HG03097 (cell line): ENCODE data around the gene ACACB.

Experiments
- ATAC-seq: cut with Tn5 transposase; IDR thresholded peaks from one replicate; pipeline ENCODE4 v1.9.1; 2021; ENCODE audit not compliant: unreplicated experiment, low FRiP score

ACACB gene

DNA sequence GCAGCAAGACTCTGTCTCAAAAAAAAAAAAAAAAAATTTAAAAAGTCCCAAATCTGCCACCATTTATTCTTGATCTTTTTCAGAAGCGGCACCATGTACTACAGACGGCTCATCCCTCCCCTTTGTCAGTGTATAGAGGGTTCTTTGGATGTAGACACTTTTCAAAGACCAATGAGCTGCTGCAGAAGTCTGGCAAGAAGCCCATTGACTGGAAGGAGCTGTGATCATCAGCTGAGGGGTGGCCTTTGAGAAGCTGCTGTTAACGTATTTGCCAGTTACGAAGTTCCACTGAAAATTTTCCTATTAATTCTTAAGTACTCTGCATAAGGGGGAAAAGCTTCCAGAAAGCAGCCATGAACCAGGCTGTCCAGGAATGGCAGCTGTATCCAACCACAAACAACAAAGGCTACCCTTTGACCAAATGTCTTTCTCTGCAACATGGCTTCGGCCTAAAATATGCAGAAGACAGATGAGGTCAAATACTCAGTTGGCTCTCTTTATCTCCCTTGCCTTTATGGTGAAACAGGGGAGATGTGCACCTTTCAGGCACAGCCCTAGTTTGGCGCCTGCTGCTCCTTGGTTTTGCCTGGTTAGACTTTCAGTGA, 6.5 kb upstream of the ACACB start:
- ATAC-seq: no peak

DNA sequence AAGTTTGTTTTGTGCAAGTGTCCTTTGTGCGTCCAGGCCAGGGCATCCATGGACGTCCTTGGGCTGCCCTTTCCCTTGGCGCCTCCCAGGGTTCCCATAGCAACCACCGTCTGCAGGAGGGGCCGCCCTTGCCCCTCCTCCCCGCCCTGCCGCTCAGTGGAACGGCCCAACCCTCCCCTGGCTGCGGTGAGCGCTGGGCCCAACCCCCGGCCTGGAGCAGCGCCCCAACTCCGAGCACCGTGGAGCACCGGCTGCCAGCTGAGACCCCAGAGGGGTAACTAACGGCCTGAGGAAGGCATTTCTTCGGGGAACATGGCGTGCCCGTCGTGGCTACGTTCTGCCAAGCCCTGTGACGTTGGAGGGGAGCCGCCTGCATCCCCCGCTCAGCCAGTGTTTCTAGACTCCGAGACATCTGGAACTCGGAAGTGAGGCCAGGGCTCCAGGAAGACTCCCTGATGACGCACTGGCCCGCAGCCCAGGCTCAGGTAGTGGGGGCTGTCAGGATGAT, 5.3 kb upstream of the ACACB start:
- ATAC-seq: no peak

DNA sequence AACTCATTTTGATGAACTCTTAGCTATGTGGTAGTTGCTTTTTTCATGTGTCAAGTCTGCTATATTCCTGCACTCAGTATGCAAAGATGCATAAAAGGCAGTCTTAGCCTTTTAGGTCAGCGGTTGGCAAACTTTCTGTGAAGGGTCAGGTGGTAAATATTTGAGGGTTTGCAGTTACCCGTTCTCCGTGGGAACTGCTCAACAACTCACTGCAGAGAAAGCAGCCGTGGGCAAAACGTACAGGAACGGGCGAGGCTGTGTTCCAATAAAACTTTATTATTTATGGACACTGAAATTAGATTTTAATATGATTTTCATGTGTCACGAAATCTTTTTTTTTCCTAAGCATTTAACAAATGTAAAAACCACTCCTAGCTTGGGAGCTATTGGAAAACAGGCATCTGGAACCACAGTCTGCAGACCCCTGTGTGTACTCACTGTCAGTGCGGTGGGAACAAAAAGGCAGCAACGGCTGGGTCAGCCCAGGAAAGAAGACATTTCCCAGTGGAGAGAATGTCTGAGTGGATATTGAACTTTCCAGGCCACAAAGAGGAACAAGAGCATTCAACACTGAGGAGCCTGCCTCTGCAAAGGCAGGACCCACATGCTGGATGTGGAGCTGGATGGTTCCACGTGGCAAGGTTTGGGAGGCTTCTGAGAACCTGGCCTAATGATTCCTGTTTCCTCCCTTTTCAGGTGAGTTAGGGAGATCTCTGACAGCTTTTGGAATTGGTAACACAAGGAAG, 3.5 kb upstream of the ACACB start:
- ATAC-seq: no peak

DNA sequence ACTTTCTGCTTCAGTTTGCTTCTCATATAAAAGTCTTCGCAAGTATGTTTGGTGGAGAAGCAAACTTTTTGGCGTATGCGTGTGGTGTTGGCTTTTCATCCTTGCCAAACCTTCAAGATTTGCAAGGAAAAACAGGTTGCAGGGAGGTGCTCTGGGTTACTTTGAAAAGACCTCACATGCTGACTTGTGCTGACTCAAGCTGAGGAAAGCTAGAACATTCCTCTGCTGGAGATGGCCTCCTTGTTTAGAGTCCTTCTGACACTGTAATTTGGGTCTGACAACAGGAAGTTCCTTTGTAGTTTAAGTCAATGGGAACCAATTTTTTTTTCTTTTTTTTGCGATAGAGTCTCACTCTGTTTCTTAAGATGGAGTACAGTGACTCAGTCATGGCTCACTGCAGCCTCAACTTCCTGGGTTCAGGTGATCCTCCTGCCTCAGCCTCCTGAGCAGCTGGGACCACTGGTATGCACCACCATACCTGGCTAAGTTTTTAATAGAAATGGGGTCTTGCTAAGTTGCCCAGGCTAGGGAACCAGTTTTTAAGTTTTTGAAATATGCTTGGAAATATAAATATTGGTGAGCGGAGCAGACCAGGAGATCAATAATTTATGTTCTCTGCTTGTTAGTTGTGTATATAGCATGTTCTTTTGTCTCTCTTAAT, 2.6 kb upstream of the ACACB start:
- no peak for ATAC-seq

DNA sequence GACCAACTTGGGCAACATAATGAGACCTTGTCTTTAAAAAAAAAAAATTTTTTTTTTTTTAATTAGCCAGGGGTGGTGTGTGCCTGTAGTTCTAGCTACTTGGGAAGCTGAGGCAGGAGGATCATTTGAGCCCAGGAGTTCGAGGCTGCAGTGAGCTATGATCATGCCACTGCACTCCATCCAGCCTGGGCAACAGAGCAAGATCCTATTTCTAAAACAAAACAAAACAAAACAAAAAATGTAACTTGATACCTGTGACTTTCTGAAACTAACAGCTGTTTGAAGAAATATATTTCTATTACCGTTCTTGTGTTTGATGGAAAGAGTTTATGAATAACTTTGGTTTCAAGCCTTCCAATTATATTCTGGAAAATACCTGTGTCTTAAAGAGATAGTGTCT, 1.7 kb upstream of the ACACB start:
- no peak for ATAC-seq

DNA sequence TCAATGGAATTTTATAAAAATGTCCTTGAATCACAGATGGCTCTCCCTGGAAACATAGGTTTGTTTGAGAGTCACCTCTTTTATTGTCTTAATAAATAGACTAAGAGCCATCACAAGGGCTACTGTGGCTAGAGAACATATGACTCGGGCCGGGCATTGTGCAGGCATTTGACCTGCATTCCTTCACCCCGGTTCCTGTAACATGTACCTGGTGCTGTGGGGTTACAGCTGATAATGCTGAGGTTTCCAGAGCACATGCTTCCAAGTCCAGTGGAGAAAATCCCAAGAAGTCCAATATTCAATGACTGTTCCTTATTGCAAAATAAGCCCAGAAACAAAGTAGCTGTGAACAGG, 1.0 kb upstream of the ACACB start:
- ATAC-seq: no peak

DNA sequence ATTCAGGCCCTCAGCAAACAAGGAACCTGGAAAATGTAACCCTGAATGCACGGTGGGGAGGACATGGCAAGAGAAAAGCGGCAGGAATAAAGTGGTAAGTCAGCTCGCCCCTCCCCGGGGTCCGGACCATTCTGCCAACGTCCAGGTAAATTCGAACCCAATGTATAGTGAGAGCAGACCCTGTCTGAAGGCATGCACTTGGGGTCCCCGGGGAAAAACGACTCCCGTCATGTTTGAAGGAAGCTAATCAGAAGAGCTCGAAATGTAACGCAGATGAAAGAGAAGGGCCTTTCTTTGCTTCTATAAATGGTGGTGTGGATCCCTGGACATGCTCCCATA, 193 bp downstream of the ACACB start:
- no peak for ATAC-seq

DNA sequence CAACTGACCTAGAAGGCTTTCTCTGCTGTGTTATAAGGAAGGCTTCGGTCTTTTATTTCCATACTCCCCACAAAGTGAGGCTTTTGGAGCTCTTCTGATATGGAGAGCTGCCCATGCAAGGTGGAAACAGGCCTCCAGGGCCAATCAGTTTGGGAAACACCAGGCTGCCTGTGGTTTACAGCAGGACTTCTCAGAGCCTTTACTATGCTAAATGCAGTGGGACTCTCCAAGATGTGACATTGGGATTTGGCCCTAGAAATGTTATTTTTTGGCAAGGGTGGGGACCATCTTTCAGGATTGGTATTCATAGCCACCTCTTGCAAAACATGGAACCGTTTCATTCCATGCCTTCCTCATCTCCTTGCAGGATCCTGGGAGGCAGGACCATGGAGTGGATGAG, 3.7 kb downstream of the ACACB start:
- no peak for ATAC-seq

DNA sequence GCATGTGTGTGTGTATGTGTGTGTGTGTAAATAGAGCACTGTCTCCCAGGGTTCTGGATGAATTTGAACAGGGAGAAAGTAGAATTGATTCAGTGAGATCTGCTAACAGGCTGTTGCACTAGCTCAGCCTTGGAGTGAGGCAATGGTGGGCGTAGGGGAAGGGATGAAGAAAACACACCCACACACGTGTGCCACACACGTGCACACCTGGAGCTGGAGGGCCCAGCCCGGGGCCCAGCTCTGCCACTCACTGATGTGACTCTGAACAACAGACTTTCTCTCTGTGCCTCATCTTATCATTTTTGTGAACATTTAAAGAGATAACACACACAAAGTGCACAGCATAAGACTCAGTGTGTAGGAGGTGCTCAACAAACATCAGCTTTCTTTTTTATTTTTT, 4.2 kb downstream of the ACACB start:
- no peak for ATAC-seq

DNA sequence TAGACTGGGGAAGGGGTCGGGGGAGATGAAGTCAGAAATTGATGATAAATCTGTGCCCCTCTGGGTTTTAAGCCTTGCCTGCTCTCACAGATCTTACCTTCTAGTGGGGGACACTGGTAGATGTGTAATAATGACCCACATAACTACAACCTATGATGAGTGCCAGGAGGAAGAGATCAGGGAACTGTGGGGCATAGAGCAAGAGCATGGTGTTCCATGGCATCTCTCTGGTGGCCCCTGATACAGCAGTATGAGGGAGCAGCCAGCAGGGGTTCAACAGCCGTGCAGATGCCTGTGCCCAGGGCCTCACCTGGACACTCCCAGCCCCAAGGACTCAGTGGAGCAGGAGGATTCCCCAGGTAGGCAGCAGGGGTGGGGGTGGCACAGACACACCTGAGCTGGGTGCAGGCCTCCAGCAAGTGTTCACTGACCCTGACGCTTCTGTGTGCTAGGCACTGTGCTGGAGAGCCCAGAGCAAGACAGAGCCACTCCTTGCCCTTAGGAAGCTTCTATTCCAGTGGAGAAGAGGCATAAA, 5.0 kb downstream of the ACACB start:
- no peak for ATAC-seq

DNA sequence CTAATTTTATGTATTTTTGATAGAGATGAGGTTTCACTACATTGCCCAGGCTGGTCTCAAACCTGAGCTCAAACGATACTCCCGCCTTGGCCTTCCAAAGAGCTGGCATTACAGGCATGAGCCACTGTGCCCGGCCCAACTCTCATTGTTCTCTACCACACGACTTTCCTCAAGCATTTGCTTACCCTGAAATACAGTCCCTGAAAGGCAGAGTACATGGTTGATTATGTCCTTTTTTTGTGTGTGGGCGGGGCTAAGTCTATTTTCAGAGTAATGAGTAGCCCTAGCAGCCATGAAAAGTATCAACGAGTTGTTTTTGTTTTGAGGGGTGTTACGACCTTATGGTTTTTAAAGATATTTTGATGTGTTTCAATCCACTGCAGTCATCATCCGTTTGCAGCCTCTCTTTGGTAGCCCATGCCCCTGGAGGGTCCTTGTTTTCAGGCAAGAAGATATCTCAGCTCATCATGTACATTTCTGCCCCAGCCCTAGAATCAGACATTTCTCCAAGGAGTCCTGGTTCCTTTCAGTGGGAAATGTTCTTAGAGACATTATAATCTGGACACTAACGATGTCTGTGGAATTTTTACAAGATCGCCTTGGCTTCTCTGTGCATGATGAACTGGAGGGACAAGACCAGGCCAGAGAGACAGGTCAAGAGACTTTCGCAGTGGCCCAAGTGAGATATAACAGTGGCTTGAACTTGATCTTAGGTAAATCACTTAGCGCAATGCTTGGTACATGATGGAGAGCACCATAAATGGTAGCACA, 8.7 kb downstream of the ACACB start:
- no peak for ATAC-seq

DNA sequence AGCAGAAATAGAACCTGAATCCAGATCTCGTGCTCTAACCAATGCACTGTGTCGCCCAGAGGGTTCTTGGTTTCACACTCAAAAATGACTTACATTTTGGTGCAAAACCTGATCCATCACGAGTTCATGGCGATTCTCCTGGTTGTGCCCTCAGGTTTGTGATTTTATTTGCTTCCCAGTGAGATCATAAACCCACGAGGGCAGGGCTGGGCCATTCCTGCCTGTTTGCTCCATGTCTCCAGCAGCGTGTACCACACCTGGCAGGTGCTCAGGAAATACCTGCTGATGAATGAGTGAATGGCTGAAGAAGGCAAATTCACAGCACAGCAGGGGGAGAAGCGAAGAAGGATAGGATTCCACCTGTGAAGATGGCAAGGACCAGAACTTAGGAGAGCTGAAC, 9.4 kb downstream of the ACACB start:
- ATAC-seq: no peak

DNA sequence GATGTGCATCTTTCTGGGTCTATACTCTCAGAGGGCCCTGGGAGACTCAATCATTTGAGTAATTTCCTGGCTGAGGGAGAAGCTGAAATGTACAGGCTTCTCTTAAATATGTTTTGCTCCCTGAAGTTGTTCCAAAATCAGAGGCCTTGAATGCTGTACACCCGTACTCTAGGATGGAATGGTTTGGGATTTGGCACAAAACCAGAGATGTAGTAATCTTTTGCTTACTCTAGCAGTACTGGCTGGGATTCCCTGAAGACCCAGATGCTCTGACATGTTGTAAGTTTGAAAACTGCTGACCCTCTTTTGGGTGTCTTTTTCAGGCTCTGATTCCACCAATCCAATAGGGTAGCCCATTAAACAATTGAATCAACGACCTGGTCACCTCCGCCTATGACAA, 10.4 kb downstream of the ACACB start:
- ATAC-seq: no peak

DNA sequence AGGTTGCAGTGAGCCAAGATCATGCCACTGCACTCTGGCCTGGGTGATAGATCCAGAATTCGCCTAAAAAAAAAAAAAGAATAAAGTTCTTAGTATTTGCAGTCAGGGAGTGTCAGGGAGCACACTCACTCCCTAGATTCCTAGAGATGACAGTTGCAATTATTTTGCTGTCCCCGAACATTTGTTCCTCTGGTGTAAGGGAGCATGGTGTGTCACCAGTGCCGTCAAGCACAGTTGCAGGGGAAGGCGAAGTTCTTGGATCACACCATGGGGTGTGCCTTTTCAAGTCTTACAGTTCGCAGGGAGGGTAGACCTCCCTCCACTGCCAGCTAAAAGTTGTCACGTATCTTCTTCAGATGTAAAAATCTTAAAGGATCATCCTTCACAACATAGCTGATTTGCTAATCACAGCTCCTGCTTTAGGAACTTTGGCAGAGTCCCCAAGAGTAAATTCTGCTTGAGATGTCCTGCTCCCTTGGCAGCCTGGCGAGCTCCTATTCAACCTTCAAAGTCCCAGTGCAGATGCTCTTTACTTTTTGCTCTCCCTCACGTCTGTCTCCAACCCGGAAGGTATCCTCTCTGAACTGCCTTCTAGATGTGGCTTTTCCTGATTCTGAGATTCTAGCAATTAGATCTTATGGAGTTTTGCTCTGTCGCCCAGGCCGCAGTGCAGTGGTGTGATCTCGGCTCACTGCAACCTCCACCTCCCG, 11.3 kb downstream of the ACACB start:
- no peak for ATAC-seq

DNA sequence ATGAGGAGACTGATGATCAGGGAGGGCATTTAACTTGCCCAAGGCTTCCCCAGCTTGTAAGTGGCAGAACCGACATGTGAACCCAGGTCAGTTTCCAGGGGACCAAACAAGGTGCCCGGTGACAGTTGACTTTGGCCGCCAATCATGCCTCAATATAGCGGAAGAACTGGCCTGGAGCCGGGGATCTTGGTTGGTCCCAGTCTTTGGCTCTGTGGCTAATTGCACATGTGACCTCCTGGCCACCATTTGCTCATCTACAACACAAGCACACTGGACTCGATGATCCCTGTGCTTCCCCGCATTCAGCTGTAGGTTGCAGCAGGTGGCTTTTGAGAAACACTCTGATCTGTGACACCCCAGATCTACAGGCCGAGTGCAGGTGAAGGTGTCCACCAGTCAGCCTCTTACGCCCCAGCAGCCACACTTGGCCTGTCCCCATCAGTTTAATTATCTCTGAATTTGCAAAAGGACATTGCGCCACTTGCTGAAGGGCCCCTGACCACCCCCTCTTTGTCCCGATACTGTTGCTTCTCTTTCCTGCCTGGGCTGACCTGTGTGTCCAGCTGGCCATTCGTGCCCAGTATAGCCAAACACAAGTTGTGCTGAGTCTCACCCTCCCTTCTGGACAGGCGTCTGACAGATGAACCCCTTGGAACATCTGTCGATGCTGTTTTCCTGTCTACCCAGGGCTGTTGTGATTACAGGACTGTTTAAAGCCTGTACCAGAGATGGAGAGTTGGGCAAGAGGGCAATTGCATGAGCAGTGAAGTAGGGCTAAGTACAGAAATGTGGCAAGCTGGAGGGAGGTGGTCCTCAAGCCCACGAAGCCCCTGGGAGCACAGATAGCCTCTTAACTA, 14.1 kb downstream of the ACACB start:
- no peak for ATAC-seq

DNA sequence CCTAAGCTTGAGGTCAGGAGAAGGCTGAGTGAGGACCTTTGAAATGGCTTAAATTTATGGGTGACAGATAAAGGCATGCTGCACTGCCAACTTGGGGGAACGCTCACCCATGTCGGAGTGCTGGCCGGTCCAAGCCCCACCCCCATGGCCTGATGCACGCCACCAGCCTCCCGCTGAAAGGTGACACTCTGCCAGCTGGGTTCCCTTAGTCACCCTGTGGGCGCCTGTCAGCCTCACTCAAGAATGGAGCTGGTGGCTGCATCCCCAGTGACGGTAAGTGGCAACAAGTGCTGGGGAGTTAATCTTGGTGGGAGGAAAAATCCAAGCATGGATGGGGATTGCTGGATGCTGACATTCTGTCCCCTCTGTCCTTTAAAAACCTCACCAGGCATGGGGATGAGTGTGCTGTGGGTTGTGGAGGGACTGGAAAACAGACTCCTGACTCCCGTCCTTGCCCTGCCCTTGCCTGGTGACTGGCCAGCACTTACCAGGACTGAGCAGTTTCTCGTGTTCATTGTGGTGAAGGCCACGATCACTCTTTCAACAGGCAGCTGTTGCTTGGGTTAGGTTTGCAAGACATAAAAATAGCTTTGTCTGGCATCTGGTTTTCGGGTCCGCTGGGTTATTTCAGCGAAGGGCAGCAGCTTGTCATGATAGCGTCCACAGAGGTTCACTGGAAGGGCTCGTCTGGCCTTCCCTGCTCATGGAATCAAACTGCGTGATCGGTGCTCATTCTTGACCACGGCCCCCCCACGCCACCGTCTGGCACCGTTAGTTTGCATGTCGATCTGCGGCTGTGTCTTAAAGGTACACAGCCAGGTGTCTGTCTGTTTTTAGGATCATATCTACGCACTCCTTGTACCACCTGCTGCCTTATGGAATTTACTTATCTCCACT, 15.0 kb downstream of the ACACB start:
- ATAC-seq: no peak

DNA sequence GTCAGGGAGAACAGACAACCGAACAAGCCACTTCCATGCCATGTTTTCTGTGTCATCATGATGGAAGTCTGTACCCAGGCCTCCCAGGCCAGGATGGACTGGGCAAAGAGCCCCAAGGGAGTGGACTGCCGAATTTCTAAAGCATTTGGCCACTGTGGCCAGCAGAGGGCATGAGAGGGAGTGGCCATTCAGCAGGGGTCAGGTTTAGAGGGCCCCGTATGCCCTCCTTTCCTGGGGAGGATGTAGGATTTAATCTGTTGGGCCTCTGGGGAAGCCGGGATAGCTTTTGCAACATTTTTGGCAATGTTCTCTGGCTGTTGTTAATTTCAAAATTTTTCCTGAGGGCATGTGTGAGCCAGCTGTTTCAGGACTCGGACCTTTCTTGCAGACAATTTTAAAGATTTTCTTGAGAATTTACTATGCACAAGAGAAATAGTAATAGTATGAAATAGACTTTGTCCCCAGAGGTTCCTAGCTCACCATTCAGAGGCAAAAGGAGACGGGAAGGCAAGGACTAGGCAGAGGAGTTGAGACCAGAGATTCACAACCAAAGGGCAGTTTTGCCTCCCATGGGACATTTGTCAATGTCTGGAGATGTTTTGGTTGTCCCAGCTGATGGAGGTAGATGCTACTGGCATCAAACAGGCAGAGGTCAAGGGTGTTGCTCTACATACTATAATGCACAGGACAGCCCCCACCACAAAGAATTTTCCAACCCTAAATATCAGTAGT, 18.0 kb downstream of the ACACB start:
- ATAC-seq: no peak

DNA sequence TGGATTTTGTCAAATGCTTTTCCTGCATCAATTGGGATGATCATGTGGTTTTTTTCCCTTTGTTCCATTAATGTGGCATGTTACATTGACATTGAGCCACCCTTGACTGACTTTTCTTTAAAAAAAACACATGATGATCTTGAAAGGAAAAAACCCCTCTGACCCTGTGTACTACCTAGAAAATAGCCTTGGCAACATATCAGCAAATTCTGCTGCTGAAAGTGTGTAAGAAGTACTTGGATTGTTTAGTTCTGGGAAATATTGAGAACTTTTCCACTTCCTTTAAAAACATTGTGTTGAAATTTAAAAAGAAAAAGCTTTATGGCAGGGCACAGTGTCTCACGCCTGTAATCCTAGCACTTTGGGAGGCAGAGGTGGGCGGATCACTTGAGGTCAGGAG, 20.7 kb downstream of the ACACB start:
- no peak for ATAC-seq
